ENCODE results near the gene TRIM72.

The TRIM72 gene

DNA sequence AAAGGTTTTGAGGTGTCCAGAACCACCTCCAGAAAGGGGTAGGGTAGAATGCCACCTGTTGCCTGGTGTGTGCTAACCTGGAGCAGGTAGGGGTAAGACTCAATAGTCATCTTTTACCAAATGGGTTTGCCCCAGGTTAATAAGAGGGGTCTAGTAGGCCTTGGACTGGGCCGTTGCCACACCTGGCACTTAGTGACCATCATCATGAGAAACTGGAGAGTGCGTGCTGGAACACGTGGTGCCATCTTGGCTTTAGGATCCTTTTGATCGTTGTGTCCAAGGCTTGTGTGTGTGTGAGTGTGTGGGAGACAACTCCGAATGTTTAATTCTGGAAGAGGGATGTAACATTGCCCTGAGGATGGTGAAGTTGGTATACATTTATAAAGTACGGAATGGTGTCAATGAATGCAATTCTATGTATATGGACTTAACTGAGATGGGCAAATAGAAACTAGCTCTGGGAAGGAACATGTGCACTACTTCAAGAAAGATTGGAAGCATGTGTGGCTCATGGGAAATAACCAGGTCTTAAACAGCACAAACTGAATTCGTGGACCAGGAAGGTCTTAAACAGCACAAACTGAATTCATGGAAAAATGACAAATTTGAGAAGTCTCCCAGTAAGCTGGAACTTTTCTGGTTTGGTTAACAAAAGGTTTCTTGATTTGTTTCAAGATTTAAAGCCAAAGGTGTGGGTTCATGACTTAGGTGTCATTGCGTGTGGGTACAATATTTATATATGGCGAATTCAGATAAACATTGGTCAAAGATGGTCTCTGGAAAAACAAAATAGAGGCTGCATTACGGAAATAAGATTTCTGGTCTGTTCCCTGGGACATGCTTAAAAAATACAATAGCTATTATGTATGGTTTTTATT lies 26.8 kb upstream of the TRIM72 start:
- TF ChIP-seq, protein P1, sequence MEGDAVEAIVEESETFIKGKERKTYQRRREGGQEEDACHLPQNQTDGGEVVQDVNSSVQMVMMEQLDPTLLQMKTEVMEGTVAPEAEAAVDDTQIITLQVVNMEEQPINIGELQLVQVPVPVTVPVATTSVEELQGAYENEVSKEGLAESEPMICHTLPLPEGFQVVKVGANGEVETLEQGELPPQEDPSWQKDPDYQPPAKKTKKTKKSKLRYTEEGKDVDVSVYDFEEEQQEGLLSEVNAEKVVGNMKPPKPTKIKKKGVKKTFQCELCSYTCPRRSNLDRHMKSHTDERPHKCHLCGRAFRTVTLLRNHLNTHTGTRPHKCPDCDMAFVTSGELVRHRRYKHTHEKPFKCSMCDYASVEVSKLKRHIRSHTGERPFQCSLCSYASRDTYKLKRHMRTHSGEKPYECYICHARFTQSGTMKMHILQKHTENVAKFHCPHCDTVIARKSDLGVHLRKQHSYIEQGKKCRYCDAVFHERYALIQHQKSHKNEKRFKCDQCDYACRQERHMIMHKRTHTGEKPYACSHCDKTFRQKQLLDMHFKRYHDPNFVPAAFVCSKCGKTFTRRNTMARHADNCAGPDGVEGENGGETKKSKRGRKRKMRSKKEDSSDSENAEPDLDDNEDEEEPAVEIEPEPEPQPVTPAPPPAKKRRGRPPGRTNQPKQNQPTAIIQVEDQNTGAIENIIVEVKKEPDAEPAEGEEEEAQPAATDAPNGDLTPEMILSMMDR (IDR thresholded peaks at IDR 0.05; ENCODE audit: low read depth, low read length): no peak

DNA sequence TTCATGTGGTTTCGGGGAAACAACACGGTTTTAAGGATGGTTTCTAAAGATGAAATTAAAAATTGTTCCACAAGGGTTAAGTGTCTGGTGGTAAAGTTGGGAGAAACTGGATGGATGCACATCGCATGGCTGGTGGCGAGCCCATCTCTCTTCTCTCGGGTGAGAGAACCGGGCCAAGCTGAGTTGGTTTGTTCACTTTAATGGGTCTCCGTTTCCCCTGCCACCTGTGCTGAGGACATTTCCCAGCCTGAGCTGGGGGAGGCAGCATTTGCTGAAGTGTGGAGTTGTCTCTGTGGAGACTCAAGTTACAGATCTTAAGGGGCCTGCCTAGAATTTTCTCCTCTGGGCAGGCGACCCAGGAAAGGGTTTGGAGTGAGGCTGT lies 26.1 kb upstream of the TRIM72 start:
- H3K4me3 ChIP-seq (ENCODE audit: low read depth, low read length): no peak overlapping the region
- TF ChIP-seq, protein P1 (IDR thresholded peaks at IDR 0.05; ENCODE audit: low read depth, low read length): no peak

More for the DNA sequence above, 26.8 kb upstream of the TRIM72 start:
- no peak overlapping the region for H3K4me3 ChIP-seq (ENCODE audit: low read depth, low read length)

DNA sequence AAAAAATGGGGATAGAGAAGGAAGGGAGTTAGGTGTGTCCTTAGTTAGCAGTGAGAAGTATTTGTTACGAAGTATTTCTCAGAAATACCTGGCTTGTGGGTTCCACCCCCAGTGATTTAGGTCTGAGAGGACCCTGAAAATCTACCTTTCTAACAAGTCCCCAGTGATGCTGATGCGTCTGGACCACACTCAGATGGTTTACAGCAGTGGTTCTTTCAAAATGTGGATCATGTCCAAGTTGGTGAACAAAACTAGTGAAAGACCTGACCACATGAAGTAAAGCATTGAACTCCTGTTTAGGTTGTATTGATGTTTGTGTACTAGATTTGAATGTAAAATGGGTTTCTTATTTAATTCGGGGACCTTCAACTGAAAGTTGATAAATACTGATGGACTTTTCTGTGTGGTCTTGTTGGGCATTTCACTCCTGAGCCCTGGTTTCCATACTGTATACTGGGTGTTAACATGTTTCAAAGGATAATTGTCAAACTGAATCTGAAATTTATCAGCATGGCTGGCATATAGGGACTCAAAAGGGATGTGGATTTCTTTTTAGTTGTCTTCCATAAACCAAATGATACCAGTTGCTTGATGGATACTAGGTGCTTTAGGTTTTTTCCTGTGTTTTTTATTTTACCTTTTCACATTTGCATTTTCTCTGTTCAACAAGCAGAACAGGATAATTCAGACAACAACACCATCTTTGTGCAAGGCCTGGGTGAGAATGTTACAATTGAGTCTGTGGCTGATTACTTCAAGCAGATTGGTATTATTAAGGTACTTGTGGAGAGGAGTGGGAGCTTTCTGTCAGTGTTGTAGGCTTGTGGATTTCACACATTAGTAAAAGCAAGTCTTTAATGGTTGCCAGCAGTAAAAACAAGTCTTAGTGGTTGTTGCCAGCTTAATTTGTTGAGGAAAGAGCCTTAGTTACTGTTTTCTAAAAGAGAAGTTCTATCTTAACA lies 25.2 kb upstream of the TRIM72 start:
- no peak overlapping the region for H3K4me3 ChIP-seq (ENCODE audit: low read depth, low read length)
- TF ChIP-seq, protein P1 (IDR thresholded peaks at IDR 0.05; ENCODE audit: low read depth, low read length): no peak

DNA sequence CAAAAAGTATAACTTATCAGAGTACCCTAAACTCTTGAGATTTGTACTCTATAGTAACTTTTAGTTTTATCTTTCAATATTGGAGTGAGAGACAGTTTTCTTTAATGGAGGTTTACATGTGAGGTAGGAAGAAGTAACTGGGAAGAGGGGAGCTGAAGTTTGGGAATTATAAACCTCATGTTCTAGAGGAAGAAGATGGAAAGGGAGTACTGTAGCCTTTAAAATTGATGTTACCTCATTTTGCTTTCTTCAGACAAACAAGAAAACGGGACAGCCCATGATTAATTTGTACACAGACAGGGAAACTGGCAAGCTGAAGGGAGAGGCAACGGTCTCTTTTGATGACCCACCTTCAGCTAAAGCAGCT lies 24.5 kb upstream of the TRIM72 start:
- TF ChIP-seq, protein P1 (IDR thresholded peaks at IDR 0.05; ENCODE audit: low read depth, low read length): no peak
- no peak overlapping the region for H3K4me3 ChIP-seq (ENCODE audit: low read depth, low read length)

DNA sequence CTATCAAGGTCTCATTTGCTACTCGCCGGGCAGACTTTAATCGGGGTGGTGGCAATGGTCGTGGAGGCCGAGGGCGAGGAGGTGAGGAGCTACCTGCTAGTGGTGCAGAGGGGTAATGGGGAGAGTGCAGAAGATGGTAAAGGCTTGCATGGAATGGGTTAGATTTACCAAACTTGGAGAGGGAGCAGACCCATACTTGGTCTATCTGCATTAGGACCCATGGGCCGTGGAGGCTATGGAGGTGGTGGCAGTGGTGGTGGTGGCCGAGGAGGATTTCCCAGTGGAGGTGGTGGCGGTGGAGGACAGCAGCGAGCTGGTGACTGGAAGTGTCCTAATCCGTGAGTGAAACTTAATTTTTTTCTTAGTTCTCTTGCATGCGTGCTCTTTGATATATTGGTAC lies 23.9 kb upstream of the TRIM72 start:
- TF ChIP-seq, protein P1 (IDR thresholded peaks at IDR 0.05; ENCODE audit: low read depth, low read length): no peak
- H3K4me3 ChIP-seq (ENCODE audit: low read depth, low read length): no peak overlapping the region

DNA sequence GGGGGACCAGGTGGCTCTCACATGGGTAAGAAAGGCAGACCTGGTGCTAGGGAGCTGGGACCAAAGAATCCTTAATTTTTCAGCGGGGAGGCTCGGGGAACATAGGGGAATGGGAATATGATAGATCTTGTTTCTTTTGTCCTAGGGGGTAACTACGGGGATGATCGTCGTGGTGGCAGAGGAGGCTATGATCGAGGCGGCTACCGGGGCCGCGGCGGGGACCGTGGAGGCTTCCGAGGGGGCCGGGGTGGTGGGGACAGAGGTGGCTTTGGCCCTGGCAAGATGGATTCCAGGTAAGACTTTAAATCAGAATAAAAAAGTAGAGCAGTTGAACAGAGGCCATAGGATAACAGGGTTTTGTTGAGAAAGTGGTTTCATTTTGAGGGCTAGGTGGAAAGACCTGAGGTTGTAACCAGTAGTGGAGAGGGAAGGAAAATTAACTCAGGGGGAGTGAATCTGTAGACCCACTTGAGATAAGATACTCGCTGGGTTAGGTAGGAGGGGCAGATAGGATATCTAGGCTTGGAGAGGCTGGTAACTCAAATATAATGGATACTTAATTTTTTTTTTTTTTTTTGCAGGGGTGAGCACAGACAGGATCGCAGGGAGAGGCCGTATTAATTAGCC lies 23.0 kb upstream of the TRIM72 start:
- TF ChIP-seq, protein P1 (IDR thresholded peaks at IDR 0.05; ENCODE audit: low read depth, low read length): no peak
- no peak overlapping the region for H3K4me3 ChIP-seq (ENCODE audit: low read depth, low read length)
